Measurements from ENCODE around the gene HPD.

GRCh38 chr12:121857322-121858246, 1.1 kb downstream of the HPD start:
- TF ChIP-seq CTCF (conservative IDR thresholded peaks at IDR 0.05; ENCODE audit: low read depth, low read length) (no peak), EZH2 (IDR thresholded peaks at IDR 0.05; ENCODE audit: borderline replicate concordance, low read depth, low read length, poor library complexity, severe bottlenecking) (no peak)
